Measurements from ENCODE around the gene DNM3.

DNA sequence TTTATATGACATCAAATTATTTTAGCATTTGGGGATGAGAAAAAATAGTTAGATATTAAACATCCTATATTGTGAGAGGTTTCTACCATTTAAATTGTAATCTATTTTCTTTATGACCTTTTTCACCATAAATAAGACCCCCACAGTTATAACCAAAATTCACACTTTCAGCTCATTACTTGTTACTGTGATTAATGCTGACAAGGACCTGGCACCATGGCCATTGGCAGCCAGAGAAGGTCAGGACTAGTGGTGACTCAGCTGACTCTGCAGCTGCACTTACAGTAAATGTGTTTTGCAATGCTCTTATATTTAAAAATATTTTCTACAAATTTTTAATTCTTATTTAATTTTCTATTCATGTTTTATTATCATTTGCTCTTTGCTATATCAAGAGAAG lies 445.9 kb downstream of the DNM3 start:
- TF ChIP-seq, protein P1, sequence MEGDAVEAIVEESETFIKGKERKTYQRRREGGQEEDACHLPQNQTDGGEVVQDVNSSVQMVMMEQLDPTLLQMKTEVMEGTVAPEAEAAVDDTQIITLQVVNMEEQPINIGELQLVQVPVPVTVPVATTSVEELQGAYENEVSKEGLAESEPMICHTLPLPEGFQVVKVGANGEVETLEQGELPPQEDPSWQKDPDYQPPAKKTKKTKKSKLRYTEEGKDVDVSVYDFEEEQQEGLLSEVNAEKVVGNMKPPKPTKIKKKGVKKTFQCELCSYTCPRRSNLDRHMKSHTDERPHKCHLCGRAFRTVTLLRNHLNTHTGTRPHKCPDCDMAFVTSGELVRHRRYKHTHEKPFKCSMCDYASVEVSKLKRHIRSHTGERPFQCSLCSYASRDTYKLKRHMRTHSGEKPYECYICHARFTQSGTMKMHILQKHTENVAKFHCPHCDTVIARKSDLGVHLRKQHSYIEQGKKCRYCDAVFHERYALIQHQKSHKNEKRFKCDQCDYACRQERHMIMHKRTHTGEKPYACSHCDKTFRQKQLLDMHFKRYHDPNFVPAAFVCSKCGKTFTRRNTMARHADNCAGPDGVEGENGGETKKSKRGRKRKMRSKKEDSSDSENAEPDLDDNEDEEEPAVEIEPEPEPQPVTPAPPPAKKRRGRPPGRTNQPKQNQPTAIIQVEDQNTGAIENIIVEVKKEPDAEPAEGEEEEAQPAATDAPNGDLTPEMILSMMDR (conservative IDR thresholded peaks at IDR 0.05; ENCODE audit: low read depth, low read length) = no peak
- TF ChIP-seq EZH2 (IDR thresholded peaks at IDR 0.05; ENCODE audit: borderline replicate concordance, low read depth, low read length, poor library complexity, severe bottlenecking) = no peak

Measured in A673 (cell line).